Stimulated activated CD4-positive, alpha-beta T cell treated with anti-CD3 and anti-CD28 coated beads, Interleukin-2, amount 100 ng/mL, for 24 hours (primary cell): ENCODE measurements around the gene PEX7.
"Not testable (repeated sequence)": the region's sequence is repeated elsewhere in the genome, so short reads cannot be mapped to it uniquely, and the experiment has no call there.

Experiments
- DNase-seq, 2 donors: peaks; one replicate each; pipeline ENCODE4 v3.0.0-alpha.2; 2020

The PEX7 gene

GRCh38 chr6:136956590-136957544, 134.5 kb downstream of the PEX7 start:
- DNase-seq = no peak

- DNase-seq = no peak
Measured at GRCh38 chr6:136958168-136958567, 135.8 kb downstream of the PEX7 start.

GRCh38 chr6:136959471-136959891, 137.1 kb downstream of the PEX7 start:
- DNase-seq = no peak

- not testable (repeated sequence) for DNase-seq
Measured at GRCh38 chr6:136959935-136960334, 137.5 kb downstream of the PEX7 start.

GRCh38 chr6:136960781-136961180, 138.4 kb downstream of the PEX7 start:
- DNase-seq = no peak

- no peak for DNase-seq
Measured at GRCh38 chr6:136961848-136962247, 139.5 kb downstream of the PEX7 start.

GRCh38 chr6:136962661-136963060, 140.3 kb downstream of the PEX7 start:
- DNase-seq = no peak

GRCh38 chr6:136963259-136963658, 140.9 kb downstream of the PEX7 start:
- no peak for DNase-seq
